Pancreas (tissue), 10 donors: ENCODE data around the gene GDPD2. TPM values are rescaled to one million over a fixed set of nuclear protein-coding genes. Genes with fewer than 3 reads are reported as not detected.

Source experiments
- ATAC-seq, 4 donors: fragments of 200-7000 bp; cut with Tn5 transposase; one replicate each; pipeline versions ENCODE4 v1.8.0 to v1.9.1; 2020; ENCODE audit warnings: mild to moderate bottlenecking in 4 of 4, moderate library complexity in 4 of 4
- DNase-seq, 6 donors: peaks; one replicate each; pipeline ENCODE4 v3.0.0-alpha.2; 2020
- FAIRE-seq: peaks from 2 replicates; lab custom pipeline; 2012; peaks lifted over from hg19 to GRCh38; lab: Jason Lieb, UNC
- H3K27ac ChIP-seq, 4 donors: fragments of 200-600 bp; sonication (generic); 1 replicate in 3 of 4; 2 replicates in 1 of 4; pipeline versions ENCODE4 v1.5.0 to v1.8.0; 2020
- H3K27me3 ChIP-seq, 4 donors: fragments of 200-600 bp; one replicate each; pipeline ENCODE4 v1.8.0; 2021
- H3K36me3 ChIP-seq, 3 donors: fragments of 200-600 bp; sonication (generic) in 1 of 3; one replicate each; pipeline versions ENCODE4 v1.5.0 to v1.8.0; 2020 to 2021
- H3K4me1 ChIP-seq, 3 donors: fragments of 200-600 bp; one replicate each; pipeline ENCODE4 v1.8.0; 2021
- H3K4me3 ChIP-seq, 4 donors: fragments of 200-600 bp; sonication (generic) in 2 of 4; one replicate each; pipeline versions ENCODE4 v1.5.0 to v1.8.0; 2020 to 2021
- H3K9me3 ChIP-seq, 4 donors: fragments of 200-600 bp; one replicate each; pipeline ENCODE4 v1.8.0; 2021
- CTCF ChIP-seq, 4 donors: fragments of 200-600 bp; sonication (generic) in 3 of 4; IDR thresholded peaks; one replicate each; pipeline versions ENCODE4 v1.5.0 to v1.8.0; 2021; ENCODE audit warnings: antibody characterized with exemption in 4 of 4
- WGBS, 2 donors: extraction: QIAGEN DNeasy Blood & Tissue Kit; methylation state at CpG; one replicate each; pipeline ENCODE4 v1.1.7; 2013; 5-methylcytosine and 5-hydroxymethylcytosine counted together
- intact Hi-C, 3 donors: fragments of 100-400 bp; cut with DNase I; formaldehyde crosslinking; loops; one replicate each; pipeline versions ENCODE4 v1.11.1 to v1.14.2; 2022
- polyA plus RNA-seq, 2 donors: library from polyadenylated mRNA; stranded (reverse); fragments of 200-250 nt; gene quantifications; one replicate each; pipeline ENCODE4 v1.2.3, GENCODE V29; 2013
- total RNA-seq, 6 donors: library from RNA; stranded (reverse); fragmentation: NEBNext Ultra II Directional in 4 of 6; extraction: Animal tissue kit (Norgen Biotek cat#: 25700) in 4 of 6; gene quantifications; one replicate each; pipeline versions ENCODE4 v1.2.1 to v1.2.4, GENCODE V29; 2021 to 2023
- donor health status: healthy with polysubstance abuse.
- donor health status: DM: no; HTN: no; CAD: no; lungs with moderate emphysema.
- donor health status: DM: no; HTN: no; CAD: no.
- donor health status: control.
- donor health status: control.
- donor health status: Bipolar disorder and iron deficiency.
- donor health status: DM: yes; HTN: yes; CAD: no.
- donor health status: DM: no; HTN: no; CAD: no.
- donor health status: DM: no; HTN: no; CAD: no.
- donor health status: DM: yes; HTN: yes; CAD: no.

Gene GDPD2
- total and polyA plus RNA-seq, 8 donors: not detected

GRCh38 chrX:70455366-70456202 is 32.5 kb downstream of the GDPD2 start:
- H3K27ac ChIP-seq: peak overlapping the region; percentile 75 to 93 (median 85)
- DNase-seq (peak in 4 of 6 donors; percentile 28 to 59 (median 54)), ATAC-seq (peak; percentile 16 to 26 (median 16)), FAIRE-seq (no peak)
- no peaks in the 10 kb centered on the region for H3K36me3 ChIP-seq
- H3K9me3 ChIP-seq: no peaks in the 10 kb centered on the region
- 4 to 44% methylated on average over 32 of the region's 32 CpGs for WGBS, 2 donors
- intact Hi-C loops: no loop called here
- H3K4me1 ChIP-seq: peaks cover 0 to 8% (median 0%) of the 10 kb centered on the region in 3 donors
- H3K4me3 ChIP-seq: peak overlapping the region; percentile 35 to 48 (median 44)
- TF ChIP-seq CTCF (IDR thresholded peaks at IDR 0.05): no peak
- no peaks in the 10 kb centered on the region for H3K27me3 ChIP-seq

- WGBS, 2 donors: 10 to 22% methylated on average over 2 of the region's 2 CpGs
- ATAC-seq: no peak
- peak overlapping the region; percentile 35 to 48 (median 44) for H3K4me3 ChIP-seq
- H3K4me1 ChIP-seq: peaks cover 0 to 8% (median 0%) of the 10 kb centered on the region in 3 donors
- peak overlapping the region; percentile 25 to 93 (median 83) for H3K27ac ChIP-seq
- no peaks in the 10 kb centered on the region for H3K9me3 ChIP-seq
- intact Hi-C loops: no loop called here
- DNase-seq: no peak
- H3K36me3 ChIP-seq: no peaks in the 10 kb centered on the region
- TF ChIP-seq CTCF (IDR thresholded peaks at IDR 0.05): no peak
- FAIRE-seq: no peak
- no peaks in the 10 kb centered on the region for H3K27me3 ChIP-seq
Observed at GRCh38 chrX:70456256-70456655, 33.1 kb downstream of the GDPD2 start.

GRCh38 chrX:70461026-70461425 is 37.9 kb downstream of the GDPD2 start:
- no peaks in the 10 kb centered on the region for H3K9me3 ChIP-seq
- ATAC-seq: no peak
- no peak overlapping the region for H3K4me3 ChIP-seq
- no peaks in the 10 kb centered on the region for H3K27me3 ChIP-seq
- no peak for DNase-seq
- H3K27ac ChIP-seq: no peak overlapping the region
- H3K4me1 ChIP-seq: peaks cover 0 to 4% (median 0%) of the 10 kb centered on the region in 3 donors
- TF ChIP-seq CTCF (IDR thresholded peaks at IDR 0.05): no peak
- whole genome bisulfite sequencing, 2 donors: 75 to 81% methylated on average over 2 of the region's 2 CpGs
- no peaks in the 10 kb centered on the region for H3K36me3 ChIP-seq
- intact Hi-C loops: no loop called here
- no peak for FAIRE-seq

GRCh38 chrX:70464051-70464450 is 40.9 kb downstream of the GDPD2 start:
- Histone ChIP-seq H3K4me1 (no peaks in the 10 kb centered on the region), H3K36me3 (no peaks in the 10 kb centered on the region), H3K4me3 (no peak overlapping the region), H3K9me3 (no peaks in the 10 kb centered on the region), H3K27me3 (no peaks in the 10 kb centered on the region), H3K27ac (no peak overlapping the region)
- DNase-seq (no peak), ATAC-seq (no peak), FAIRE-seq (no peak)
- intact Hi-C loops: no loop called here
- TF ChIP-seq CTCF (IDR thresholded peaks at IDR 0.05): no peak

GRCh38 chrX:70466968-70467367 is 43.9 kb downstream of the GDPD2 start:
- TF ChIP-seq CTCF (IDR thresholded peaks at IDR 0.05): no peak
- Histone ChIP-seq H3K36me3 (no peaks in the 10 kb centered on the region), H3K4me3 (no peak overlapping the region), H3K9me3 (no peaks in the 10 kb centered on the region), H3K27ac (no peak overlapping the region), H3K27me3 (no peaks in the 10 kb centered on the region), H3K4me1 (no peaks in the 10 kb centered on the region)
- FAIRE-seq: no peak
- intact Hi-C loops: no loop called here
- no peak for DNase-seq
- peak in 1 of 4 donors; percentile 15 for ATAC-seq
